GM12875 (cell line): ENCODE results near the gene ANKRD36.
"Not testable (repeated sequence)": the region's sequence is repeated elsewhere in the genome, so short reads cannot be mapped to it uniquely, and the experiment has no call there.

Source experiments
- H3K4me3 ChIP-seq: one replicate; pipeline ENCODE4 v1.5.1; 2011; ENCODE audit warnings: low read depth, low read length, control low read depth
- CTCF ChIP-seq: IDR thresholded peaks from 2 replicates; pipeline ENCODE4 v1.5.1; 2011; ENCODE audit warnings: low read depth, mild to moderate bottlenecking, control low read depth, inconsistent platforms, low read length, moderate library complexity, borderline replicate concordance; ENCODE audit not compliant: insufficient read depth

Gene ANKRD36

GRCh38 chr2:97210325-97210724 lies 97.4 kb downstream of the ANKRD36 start:
- TF ChIP-seq CTCF, result no peak

GRCh38 chr2:97215025-97215424 lies 102.1 kb downstream of the ANKRD36 start:
- H3K4me3 ChIP-seq, result not testable (repeated sequence)

More at GRCh38 chr2:97210325-97210724, 97.4 kb downstream of the ANKRD36 start:
- H3K4me3 ChIP-seq, result no peak overlapping the region

GRCh38 chr2:97230848-97231585 lies 118.1 kb downstream of the ANKRD36 start:
- H3K4me3 ChIP-seq, result not testable (repeated sequence)

- H3K4me3 ChIP-seq, result not testable (repeated sequence)
Observed at GRCh38 chr2:97232981-97233380, 120.0 kb downstream of the ANKRD36 start.

- H3K4me3 ChIP-seq, result not testable (repeated sequence)
Observed at GRCh38 chr2:97233660-97234295, 120.8 kb downstream of the ANKRD36 start.

- H3K4me3 ChIP-seq, result not testable (repeated sequence)
Observed at GRCh38 chr2:97261192-97261591, 148.2 kb downstream of the ANKRD36 start.

GRCh38 chr2:97266449-97266848 lies 153.5 kb downstream of the ANKRD36 start:
- not testable (repeated sequence) for H3K4me3 ChIP-seq

- no peak for TF ChIP-seq CTCF
- H3K4me3 ChIP-seq, result no peak overlapping the region
Observed at GRCh38 chr2:97267411-97268074, 154.6 kb downstream of the ANKRD36 start.

- H3K4me3 ChIP-seq, result not testable (repeated sequence)
Observed at GRCh38 chr2:97268075-97268591, 155.2 kb downstream of the ANKRD36 start.

- not testable (repeated sequence) for H3K4me3 ChIP-seq
Observed at GRCh38 chr2:97276232-97276798, 163.4 kb downstream of the ANKRD36 start.

GRCh38 chr2:97285187-97285586 lies 172.2 kb downstream of the ANKRD36 start:
- not testable (repeated sequence) for H3K4me3 ChIP-seq

- H3K4me3 ChIP-seq, result not testable (repeated sequence)
Observed at GRCh38 chr2:97293687-97294086, 180.7 kb downstream of the ANKRD36 start.
